Karpas-422 (cell line): ENCODE data around the gene EFCAB13. TPM values are rescaled to one million over a fixed set of nuclear protein-coding genes. Genes with fewer than 3 reads are reported as not detected.

Experiments
- DNase-seq: peaks from one replicate; pipeline ENCODE4 v3.0.0-alpha.2; 2015
- H2AFZ ChIP-seq: fragments of 200-600 bp; sonication (generic); 2 replicates; pipeline ENCODE4 v1.6.1; 2014; ENCODE audit warnings: antibody characterized with exemption, low read length, mixed read lengths
- H3K27ac ChIP-seq: fragments of 200-600 bp; sonication (generic); 2 replicates; pipeline ENCODE4 v1.5.1; 2014; ENCODE audit warnings: mild to moderate bottlenecking, low read length, moderate library complexity
- H3K27me3 ChIP-seq: fragments of 200-600 bp; sonication (generic); 2 replicates; pipeline ENCODE4 v1.6.1; 2014; ENCODE audit warnings: low read length, mixed read lengths
- H3K36me3 ChIP-seq: fragments of 200-600 bp; sonication (generic); 2 replicates; pipeline ENCODE4 v1.6.1; 2014; ENCODE audit warnings: low read length, mixed read lengths; ENCODE audit not compliant: insufficient read depth
- H3K4me1 ChIP-seq: fragments of 200-600 bp; sonication (generic); 2 replicates; pipeline ENCODE4 v1.6.1; 2014; ENCODE audit warnings: mild to moderate bottlenecking, low read length, mixed read lengths
- H3K4me2 ChIP-seq: fragments of 200-600 bp; sonication (generic); 2 replicates; pipeline ENCODE4 v1.6.1; 2014; ENCODE audit warnings: low read length, low read depth, mild to moderate bottlenecking; ENCODE audit not compliant: poor library complexity, severe bottlenecking
- H3K4me3 ChIP-seq: fragments of 200-600 bp; sonication (generic); 2 replicates; pipeline ENCODE4 v1.5.1; 2014; ENCODE audit warnings: mild to moderate bottlenecking, antibody characterized with exemption, low read length, mixed read lengths
- H3K79me2 ChIP-seq: fragments of 200-600 bp; sonication (generic); 2 replicates; pipeline ENCODE4 v1.6.1; 2014; ENCODE audit warnings: mild to moderate bottlenecking, low read length, mixed read lengths
- H3K9ac ChIP-seq: fragments of 200-600 bp; sonication (generic); 2 replicates; pipeline ENCODE4 v1.6.0; 2014; ENCODE audit warnings: low read length
- H3K9me2 ChIP-seq: fragments of 200-600 bp; sonication (generic), shearing (Covaris generic); replicated peaks from 2 replicates; pipeline ENCODE4 v1.6.0; 2014; ENCODE audit warnings: mild to moderate bottlenecking, low read length, moderate library complexity; ENCODE audit not compliant: insufficient read depth
- H3K9me3 ChIP-seq: fragments of 300-700, 200-600 bp; sonication (generic); 2 replicates; pipeline ENCODE4 v1.6.1; 2014; ENCODE audit warnings: low read length, mixed read lengths
- H4K20me1 ChIP-seq: fragments of 200-600 bp; sonication (generic); 2 replicates; pipeline ENCODE4 v1.6.1; 2014; ENCODE audit warnings: mild to moderate bottlenecking, antibody characterized with exemption, low read length, low read depth; ENCODE audit not compliant: insufficient read depth
- total RNA-seq: library from RNA; depleted of rRNA; stranded (reverse); fragments of >200 nt; shearing (Covaris generic); gene quantifications from 2 replicates; pipeline ENCODE4 v1.2.3, GENCODE V29; 2014; ENCODE audit warnings: low replicate concordance

EFCAB13 gene
- total RNA-seq, 1 experiment from 2014 or later: 1.0 TPM

DNA sequence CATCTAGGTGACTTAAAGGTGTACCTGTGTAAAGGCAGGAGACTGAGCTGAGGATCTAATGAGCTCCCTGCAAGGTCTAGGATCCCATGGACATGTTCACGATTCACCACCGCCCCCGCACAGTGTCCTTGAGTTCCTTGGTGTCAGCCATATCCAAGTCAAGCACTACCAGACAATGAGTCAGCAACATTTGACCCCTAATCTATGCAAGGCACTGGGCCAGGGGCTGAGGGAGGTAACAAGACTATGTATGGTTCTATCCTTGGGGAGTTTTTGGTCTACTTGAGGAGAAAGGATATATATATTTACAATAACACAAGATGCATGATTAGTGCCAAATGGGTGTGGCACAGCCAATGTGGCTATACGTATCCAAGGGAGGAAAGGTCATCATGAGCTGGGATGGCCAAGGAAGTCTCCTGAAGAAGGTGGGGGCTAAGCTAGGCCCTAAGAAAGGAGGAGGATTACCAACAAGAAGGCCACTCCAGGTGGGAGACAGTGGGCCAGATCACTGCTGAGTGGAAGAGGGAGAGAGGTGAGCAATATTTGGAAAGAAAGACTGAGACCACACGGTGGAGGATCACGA is 35.1 kb upstream of the EFCAB13 start:
- no peaks in the 10 kb centered on the region for H3K79me2 ChIP-seq
- H3K9me3 ChIP-seq: no peaks in the 10 kb centered on the region
- no peak overlapping the region for H3K4me2 ChIP-seq
- no peak overlapping the region for H2AFZ ChIP-seq
- H3K9me2 ChIP-seq: no peaks in the 10 kb centered on the region
- DNase-seq: no peak
- H4K20me1 ChIP-seq: no peaks in the 10 kb centered on the region
- no peak overlapping the region for H3K4me3 ChIP-seq
- no peak overlapping the region for H3K9ac ChIP-seq
- no peaks in the 10 kb centered on the region for H3K36me3 ChIP-seq
- H3K4me1 ChIP-seq: peaks cover 21% of the 10 kb centered on the region
- no peaks in the 10 kb centered on the region for H3K27me3 ChIP-seq
- H3K27ac ChIP-seq: no peak overlapping the region

DNA sequence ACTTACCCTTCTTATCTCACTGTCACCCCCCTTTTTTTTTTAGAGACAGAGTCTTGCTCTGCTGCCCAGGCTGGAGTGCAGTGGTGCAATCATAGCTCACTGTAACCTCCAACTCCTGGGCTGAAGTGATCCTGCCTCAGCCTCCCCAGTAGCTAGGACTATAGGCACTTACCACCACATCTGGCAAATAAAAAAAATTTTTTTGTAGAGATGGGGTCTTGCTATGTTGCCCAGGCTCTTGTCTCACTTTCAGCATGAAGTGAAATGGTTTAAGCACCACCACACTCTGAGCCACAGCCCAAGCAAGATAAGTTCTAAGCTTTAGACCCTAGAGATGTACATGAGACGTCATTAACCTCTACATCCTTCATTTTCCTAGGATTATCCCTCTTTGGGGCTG is 34.5 kb upstream of the EFCAB13 start:
- H3K27ac ChIP-seq: no peak overlapping the region
- no peaks in the 10 kb centered on the region for H3K27me3 ChIP-seq
- no peak overlapping the region for H2AFZ ChIP-seq
- H3K4me2 ChIP-seq: no peak overlapping the region
- no peaks in the 10 kb centered on the region for H4K20me1 ChIP-seq
- H3K9me3 ChIP-seq: no peaks in the 10 kb centered on the region
- DNase-seq: no peak
- H3K4me1 ChIP-seq: peaks cover 27% of the 10 kb centered on the region
- no peaks in the 10 kb centered on the region for H3K36me3 ChIP-seq
- no peak overlapping the region for H3K4me3 ChIP-seq
- H3K79me2 ChIP-seq: no peaks in the 10 kb centered on the region
- no peak overlapping the region for H3K9ac ChIP-seq
- no peaks in the 10 kb centered on the region for H3K9me2 ChIP-seq

DNA sequence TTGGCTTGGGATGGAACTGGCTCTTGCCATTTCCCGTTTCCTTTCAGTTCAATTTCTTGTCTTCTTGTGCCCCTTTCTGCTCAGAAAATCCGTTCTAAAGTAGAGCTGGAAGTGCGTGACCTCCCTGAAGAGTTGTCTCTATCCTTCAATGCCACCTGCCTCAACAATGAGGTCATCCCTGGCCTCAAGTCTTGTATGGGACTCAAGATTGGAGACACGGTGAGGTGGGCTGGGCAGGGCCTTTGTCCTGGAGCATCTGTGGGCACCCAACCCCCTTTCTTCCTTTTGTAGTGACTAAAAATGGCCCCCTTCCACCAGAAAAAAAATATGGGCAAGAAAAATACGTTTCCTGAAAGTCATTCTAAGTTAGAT is 32.9 kb upstream of the EFCAB13 start:
- Histone ChIP-seq H3K9ac (no peak overlapping the region), H2AFZ (no peak overlapping the region), H3K4me1 (peaks cover 25% of the 10 kb centered on the region), H3K27ac (no peak overlapping the region), H3K4me3 (no peak overlapping the region), H3K79me2 (no peaks in the 10 kb centered on the region), H3K4me2 (no peak overlapping the region), H3K27me3 (no peaks in the 10 kb centered on the region), H3K9me3 (no peaks in the 10 kb centered on the region), H3K9me2 (no peaks in the 10 kb centered on the region), H4K20me1 (no peaks in the 10 kb centered on the region), H3K36me3 (no peaks in the 10 kb centered on the region)
- DNase-seq: no peak

DNA sequence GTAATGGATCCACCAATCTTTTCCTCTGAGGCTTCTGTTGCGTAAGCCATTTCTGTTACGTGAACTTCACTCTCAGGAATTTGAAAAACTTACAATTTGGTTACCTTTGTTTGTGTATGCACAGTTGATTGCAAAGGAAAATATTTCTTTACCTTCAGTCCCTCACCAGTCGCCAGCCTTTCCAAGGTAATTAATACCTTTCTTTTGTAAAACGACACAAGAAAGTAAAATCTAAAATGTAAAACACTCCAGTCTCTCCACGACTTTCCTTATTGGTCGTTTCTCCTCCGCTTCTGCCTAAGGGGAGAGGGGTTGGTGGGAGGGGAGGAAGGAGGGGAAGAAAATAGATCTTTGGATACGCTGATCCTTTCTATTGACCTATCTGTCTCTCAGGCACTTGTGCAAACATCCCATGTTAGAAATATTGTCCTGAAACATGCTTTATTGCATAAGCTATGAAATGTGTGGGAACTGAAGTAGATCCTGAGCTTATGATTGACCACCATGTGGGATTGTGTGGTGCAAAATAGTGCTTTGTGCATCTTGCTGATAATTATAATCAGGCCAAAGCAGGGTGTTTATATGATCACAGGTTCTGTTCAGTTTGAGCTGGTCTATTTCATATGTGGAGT is 32.4 kb upstream of the EFCAB13 start:
- H4K20me1 ChIP-seq: no peaks in the 10 kb centered on the region
- no peaks in the 10 kb centered on the region for H3K79me2 ChIP-seq
- H3K27ac ChIP-seq: no peak overlapping the region
- no peak overlapping the region for H2AFZ ChIP-seq
- DNase-seq: no peak
- no peak overlapping the region for H3K4me2 ChIP-seq
- peaks cover 20% of the 10 kb centered on the region for H3K4me1 ChIP-seq
- no peak overlapping the region for H3K4me3 ChIP-seq
- no peaks in the 10 kb centered on the region for H3K36me3 ChIP-seq
- H3K9me2 ChIP-seq: no peaks in the 10 kb centered on the region
- H3K27me3 ChIP-seq: no peaks in the 10 kb centered on the region
- H3K9ac ChIP-seq: no peak overlapping the region
- no peaks in the 10 kb centered on the region for H3K9me3 ChIP-seq

DNA sequence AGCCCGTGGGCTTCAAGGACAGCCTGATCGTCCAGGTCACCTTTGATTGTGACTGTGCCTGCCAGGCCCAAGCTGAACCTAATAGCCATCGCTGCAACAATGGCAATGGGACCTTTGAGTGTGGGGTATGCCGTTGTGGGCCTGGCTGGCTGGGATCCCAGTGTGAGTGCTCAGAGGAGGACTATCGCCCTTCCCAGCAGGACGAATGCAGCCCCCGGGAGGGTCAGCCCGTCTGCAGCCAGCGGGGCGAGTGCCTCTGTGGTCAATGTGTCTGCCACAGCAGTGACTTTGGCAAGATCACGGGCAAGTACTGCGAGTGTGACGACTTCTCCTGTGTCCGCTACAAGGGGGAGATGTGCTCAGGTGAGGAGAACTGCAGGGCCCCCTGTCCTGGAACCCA is 31.5 kb upstream of the EFCAB13 start:
- H3K9me3 ChIP-seq: no peaks in the 10 kb centered on the region
- no peaks in the 10 kb centered on the region for H4K20me1 ChIP-seq
- DNase-seq: no peak
- H3K9me2 ChIP-seq: no peaks in the 10 kb centered on the region
- H3K79me2 ChIP-seq: no peaks in the 10 kb centered on the region
- H3K27me3 ChIP-seq: no peaks in the 10 kb centered on the region
- no peaks in the 10 kb centered on the region for H3K36me3 ChIP-seq
- no peak overlapping the region for H3K27ac ChIP-seq
- H3K4me3 ChIP-seq: no peak overlapping the region
- no peak overlapping the region for H3K4me2 ChIP-seq
- H3K9ac ChIP-seq: no peak overlapping the region
- H2AFZ ChIP-seq: no peak overlapping the region
- peaks cover 12% of the 10 kb centered on the region for H3K4me1 ChIP-seq

DNA sequence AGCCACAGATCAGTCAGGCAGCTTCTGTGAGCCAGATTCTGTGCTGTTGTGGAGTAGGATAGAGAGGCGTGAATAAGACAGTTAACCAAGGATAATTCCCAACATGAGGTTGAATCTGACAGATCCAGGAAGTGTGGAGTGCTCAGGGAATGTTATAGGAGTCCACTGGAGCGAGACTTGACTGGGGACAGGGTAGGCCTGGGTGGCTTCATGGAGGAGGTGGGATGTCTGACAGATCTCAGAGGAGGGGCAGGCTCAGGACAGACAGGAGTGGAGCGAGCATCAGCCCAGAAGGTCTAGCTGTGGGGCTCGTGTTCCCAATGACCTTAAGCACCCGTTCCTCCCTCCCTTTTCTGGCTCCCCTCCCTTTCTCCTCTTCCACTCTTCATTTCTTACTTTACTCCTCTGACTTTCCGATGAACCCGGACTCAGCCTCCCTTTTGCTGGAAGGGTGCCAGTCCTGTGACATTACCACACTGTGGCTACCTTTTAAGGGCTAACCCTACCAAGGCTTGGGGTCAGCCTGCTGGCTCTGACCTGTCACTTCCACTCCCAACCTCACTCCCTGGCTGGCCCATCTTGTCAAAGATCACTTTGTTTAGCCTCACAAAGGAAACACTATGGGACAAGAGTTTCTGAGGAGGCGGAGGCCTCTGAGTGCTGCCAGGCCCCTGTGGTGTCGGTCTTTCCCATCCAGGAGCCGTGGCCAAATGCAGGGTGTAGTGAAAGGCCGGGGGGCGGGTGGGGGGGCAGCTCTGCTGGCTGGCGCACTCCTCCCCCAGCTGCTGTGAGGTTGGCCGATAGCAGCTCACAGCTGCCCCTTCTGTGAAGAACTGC is 28.5 kb upstream of the EFCAB13 start:
- Histone ChIP-seq H3K27ac (no peak overlapping the region), H3K4me3 (no peak overlapping the region), H3K79me2 (no peaks in the 10 kb centered on the region), H3K9ac (no peak overlapping the region), H3K9me2 (no peaks in the 10 kb centered on the region), H3K36me3 (no peaks in the 10 kb centered on the region), H3K4me2 (no peak overlapping the region), H3K9me3 (no peaks in the 10 kb centered on the region), H3K4me1 (peaks cover 7% of the 10 kb centered on the region), H4K20me1 (no peaks in the 10 kb centered on the region), H3K27me3 (no peaks in the 10 kb centered on the region), H2AFZ (no peak overlapping the region)
- DNase-seq: no peak

DNA sequence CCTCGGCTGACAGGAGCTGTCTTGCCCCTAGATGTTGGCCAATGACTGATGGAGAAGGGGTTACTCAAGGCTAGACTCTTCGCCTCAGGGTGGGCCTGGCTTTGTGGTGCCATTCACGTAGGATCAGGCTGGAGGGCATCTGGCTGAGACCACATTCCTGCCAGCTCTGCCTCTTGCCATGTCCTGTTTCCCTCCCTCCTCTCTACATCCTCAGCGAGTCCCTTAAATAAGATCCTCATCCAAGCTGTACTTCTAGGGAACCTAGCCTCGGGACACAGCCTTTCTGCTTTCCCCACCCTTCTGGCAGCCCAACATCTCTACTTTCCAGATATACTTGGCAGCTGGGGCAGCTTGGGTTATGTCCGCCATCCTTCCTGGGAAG is 27.9 kb upstream of the EFCAB13 start:
- Histone ChIP-seq H3K9ac (no peak overlapping the region), H4K20me1 (no peaks in the 10 kb centered on the region), H2AFZ (no peak overlapping the region), H3K4me2 (no peak overlapping the region), H3K9me2 (no peaks in the 10 kb centered on the region), H3K36me3 (no peaks in the 10 kb centered on the region), H3K4me1 (peaks cover 13% of the 10 kb centered on the region), H3K9me3 (no peaks in the 10 kb centered on the region), H3K27me3 (no peaks in the 10 kb centered on the region), H3K27ac (no peak overlapping the region), H3K79me2 (no peaks in the 10 kb centered on the region), H3K4me3 (no peak overlapping the region)
- no peak for DNase-seq

DNA sequence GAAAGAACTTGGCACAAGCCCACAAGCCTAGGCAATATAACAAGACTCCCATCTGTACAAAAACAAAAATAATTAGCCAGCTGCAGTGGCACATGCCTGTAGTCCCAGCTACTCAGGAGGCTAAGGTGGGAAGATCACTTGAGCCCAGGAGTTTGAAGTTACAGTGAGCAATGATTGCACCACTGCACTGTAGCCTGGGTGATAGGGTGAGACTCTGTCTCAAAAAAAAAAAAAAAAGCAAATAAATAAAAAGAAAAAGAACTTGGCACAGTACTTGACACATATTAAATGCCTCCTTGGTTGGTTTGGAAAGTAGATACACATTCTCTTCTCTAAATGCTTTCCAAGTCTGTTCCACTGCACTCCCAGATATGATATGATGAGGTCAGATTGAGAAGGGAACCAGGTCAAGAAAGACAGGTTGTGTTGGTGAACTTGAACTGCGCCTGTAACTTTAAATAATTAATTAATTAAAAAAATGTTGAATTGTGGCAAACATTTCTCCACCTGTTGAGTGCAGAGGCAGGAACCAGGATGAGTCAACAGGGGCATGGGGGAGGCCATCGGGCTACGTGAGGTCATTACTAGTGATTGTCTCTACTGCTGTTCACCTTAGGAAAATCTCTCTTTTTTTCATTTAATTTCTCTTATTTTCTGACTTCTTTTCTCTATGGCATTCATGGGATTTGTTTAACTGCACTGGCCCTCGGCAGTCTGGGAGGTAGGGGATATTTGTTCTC is 25.9 kb upstream of the EFCAB13 start:
- Histone ChIP-seq H3K4me2 (no peak overlapping the region), H3K9me2 (no peaks in the 10 kb centered on the region), H3K9me3 (no peaks in the 10 kb centered on the region), H3K27me3 (no peaks in the 10 kb centered on the region), H3K4me3 (no peak overlapping the region), H3K4me1 (peaks cover 32% of the 10 kb centered on the region), H2AFZ (no peak overlapping the region), H3K79me2 (no peaks in the 10 kb centered on the region), H3K36me3 (no peaks in the 10 kb centered on the region), H3K9ac (no peak overlapping the region), H3K27ac (no peak overlapping the region), H4K20me1 (no peaks in the 10 kb centered on the region)
- no peak for DNase-seq
